Stimulated activated CD4-positive, alpha-beta T cell treated with anti-CD3 and anti-CD28 coated beads, Interleukin-4, amount 100 ng/mL, for 24 hours (primary cell): ENCODE data around the gene PRAMEF13.
"Not testable (repeated sequence)": the region's sequence is repeated elsewhere in the genome, so short reads cannot be mapped to it uniquely, and the experiment has no call there.

ENCODE experiments used
- DNase-seq: peaks from one replicate; pipeline ENCODE4 v3.0.0-alpha.2; 2020

Gene PRAMEF13

GRCh38 chr1:13201309-13201708 lies at the start of gene PRAMEF13:
Gene PRAMEF13, minus strand, starts transcription at chr1:13201409. Its CDS starts 1,820 bp downstream, at chr1:13199589.
- not testable (repeated sequence) for DNase-seq

- DNase-seq: not testable (repeated sequence)
Measured at GRCh38 chr1:13247122-13247521, 45.9 kb upstream of the PRAMEF13 start.

GRCh38 chr1:13246554-13246871 lies 45.3 kb upstream of the PRAMEF13 start:
- not testable (repeated sequence) for DNase-seq

GRCh38 chr1:13245841-13246553 lies 44.8 kb upstream of the PRAMEF13 start:
- not testable (repeated sequence) for DNase-seq

DNA sequence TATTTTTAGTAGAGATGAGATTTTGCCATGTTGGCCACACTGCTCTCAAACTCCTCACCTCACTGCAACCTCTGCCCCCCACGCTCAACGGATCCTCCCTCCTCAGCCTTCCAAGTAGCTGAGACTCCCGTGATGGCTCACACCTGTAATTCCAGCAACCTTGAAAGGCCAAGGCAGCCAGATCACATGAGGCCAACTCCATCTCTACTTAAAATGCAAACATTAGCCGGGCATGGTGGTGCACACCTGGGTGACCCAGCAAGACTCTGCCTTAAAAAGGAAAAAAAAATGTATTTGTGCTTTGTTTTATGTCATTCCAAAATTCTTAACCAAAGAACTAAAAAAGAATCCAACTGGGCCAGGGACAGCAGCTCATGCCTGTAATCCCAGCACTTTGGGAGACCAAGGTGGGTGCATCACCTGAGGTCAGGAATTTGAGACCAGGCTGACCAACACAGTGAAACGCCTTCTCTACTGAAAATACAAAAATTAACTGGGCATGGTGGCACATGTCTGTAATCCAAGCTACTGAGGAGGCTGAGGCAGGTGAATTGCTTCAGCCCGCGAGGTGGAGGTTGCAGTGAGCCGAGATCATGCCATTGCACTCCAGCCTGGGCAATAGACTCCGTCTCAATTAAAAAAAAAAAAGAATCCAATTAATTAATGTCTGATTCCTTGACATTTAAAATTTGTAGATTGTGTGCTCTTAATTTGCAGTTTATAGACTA lies 42.5 kb upstream of the PRAMEF13 start:
- DNase-seq: not testable (repeated sequence)

DNA sequence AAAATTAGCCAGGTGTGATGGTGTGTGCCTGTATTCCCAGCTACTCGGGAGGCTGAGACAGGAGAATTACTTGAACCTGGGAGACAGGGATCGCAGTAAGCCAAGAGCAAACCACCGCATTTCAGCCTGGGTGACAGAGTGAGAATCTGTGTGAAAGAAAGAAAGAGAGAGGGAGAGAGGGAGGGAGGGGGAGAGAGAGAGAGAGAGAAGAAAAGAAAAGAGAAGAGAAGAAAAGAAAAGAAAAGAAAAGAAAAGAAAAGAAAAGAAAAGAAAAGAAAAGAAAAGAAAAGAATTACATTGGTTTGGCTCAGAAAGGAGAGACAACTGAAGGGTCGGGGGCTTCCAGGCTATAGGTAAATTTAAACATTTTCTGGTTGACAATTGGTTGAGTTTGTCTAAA lies 38.4 kb upstream of the PRAMEF13 start:
- not testable (repeated sequence) for DNase-seq

GRCh38 chr1:13237572-13237971 lies 36.4 kb upstream of the PRAMEF13 start:
- not testable (repeated sequence) for DNase-seq

- not testable (repeated sequence) for DNase-seq
Measured at GRCh38 chr1:13234057-13234456, 32.8 kb upstream of the PRAMEF13 start.

GRCh38 chr1:13232056-13232455 lies 30.8 kb upstream of the PRAMEF13 start:
- not testable (repeated sequence) for DNase-seq

DNA sequence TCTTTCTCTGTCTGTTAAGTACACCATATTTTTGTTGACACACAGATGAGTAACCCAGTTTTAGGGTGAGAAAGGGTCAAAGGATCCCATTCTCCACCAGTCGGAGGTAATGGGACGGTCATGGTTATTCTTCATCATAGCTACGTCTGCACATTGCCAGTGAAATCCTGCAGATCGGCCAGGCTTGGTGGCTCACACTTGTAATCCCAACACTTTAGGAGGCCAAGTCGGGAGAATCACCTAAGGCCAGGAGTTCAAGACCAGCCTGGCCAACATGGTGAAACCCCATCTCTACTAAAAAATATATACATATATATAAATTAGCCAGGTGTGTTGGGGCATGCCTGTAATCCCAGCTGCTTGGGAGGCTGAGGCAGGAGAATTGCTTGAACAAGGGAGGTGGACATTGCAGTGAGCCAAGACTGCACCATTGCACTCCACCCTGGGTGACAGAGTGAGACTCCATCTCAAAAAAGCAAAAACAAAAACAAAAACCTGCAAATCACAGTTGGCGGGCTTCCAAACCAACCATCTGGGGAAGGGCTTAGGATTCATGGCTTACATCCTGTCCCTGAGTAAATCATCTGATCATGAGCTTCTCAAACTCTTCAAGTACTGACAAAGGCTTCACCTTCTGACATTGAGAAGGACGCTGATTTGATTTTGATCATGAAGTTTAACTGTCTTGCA lies 30.0 kb upstream of the PRAMEF13 start:
- DNase-seq: not testable (repeated sequence)

GRCh38 chr1:13230601-13231000 lies 29.4 kb upstream of the PRAMEF13 start:
- DNase-seq: not testable (repeated sequence)

GRCh38 chr1:13230096-13230495 lies 28.9 kb upstream of the PRAMEF13 start:
- DNase-seq: not testable (repeated sequence)

- DNase-seq: peak; percentile 50
Measured at GRCh38 chr1:13228343-13228781, 27.2 kb upstream of the PRAMEF13 start.

GRCh38 chr1:13227271-13228055 lies 26.3 kb upstream of the PRAMEF13 start:
- DNase-seq: not testable (repeated sequence)

DNA sequence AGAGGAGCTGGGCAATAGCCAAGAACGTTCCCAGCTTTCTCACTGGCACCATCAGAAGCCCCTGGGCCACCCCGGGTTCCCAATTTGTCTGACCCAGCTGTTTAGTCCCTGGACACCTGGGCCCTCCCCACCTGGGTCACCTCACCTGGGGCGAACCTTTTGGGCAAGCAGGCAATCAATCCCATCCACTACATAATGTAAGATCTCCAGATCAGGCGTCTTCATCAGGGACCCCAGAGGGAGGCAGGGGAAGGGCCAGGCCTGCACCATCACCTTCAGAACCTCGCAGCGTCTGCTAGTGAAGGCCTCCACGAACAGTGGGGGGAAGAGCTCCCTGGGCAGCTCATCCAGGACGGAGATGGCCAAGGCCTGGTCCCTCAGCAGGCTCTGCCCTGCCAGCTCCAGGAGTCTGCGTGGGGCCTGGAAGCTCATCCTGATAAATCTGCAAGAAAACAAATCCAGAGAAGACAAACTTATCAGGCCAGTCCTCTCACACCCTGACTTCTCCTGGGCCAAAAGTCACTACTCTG lies 24.5 kb upstream of the PRAMEF13 start, which contains the start of gene PRAMEF18:
Gene PRAMEF18 (minus strand): TSS at position 480 of the 530 bp plus-strand sequence. CDS start 48 bp downstream, at position 432.
- DNase-seq: not testable (repeated sequence)

- no peak for DNase-seq
Measured at GRCh38 chr1:13224480-13225060, 23.4 kb upstream of the PRAMEF13 start.

GRCh38 chr1:13222788-13223187 lies 21.6 kb upstream of the PRAMEF13 start:
- not testable (repeated sequence) for DNase-seq

DNA sequence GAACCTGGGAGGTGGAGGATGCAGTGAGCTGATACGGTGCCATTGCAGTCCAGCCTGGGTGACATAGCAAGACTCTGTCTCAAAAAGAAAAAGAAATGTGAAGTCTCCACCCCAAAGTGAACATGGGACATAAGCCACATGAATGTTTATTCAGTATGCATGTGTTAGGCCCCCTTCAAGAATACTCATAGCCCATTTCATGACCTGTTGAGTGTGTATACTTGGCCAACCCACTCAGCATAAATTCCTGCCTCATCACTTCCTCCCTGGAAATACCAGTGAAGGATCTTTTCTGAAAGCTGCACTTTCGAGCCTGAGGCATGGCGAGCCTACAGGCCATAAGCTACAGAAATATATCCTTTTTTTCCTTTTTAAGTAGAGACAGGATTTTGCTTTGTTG lies 18.0 kb upstream of the PRAMEF13 start:
- not testable (repeated sequence) for DNase-seq

DNA sequence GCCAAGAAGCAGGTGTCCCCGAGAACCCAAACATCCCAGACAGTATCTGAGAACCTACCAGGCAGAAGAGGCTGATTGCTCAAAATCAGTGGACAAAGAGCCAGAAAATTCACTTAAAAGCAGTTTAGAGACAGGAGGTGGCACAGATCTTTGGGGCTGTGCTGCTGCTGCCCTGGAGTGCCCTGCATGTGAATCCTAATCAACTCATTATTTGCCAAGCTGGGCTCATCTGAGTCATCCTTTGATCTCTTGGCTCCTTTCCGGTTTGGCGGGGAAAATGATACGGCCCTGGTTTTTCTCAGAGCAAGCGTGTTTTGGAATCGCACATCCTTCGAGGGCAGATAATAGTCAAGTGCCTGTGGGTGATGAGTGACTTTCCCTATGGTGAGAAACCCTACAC lies 15.4 kb upstream of the PRAMEF13 start:
- not testable (repeated sequence) for DNase-seq

- not testable (repeated sequence) for DNase-seq
Measured at GRCh38 chr1:13208712-13209111, 7.5 kb upstream of the PRAMEF13 start.

- DNase-seq: not testable (repeated sequence)
Measured at GRCh38 chr1:13171548-13171947, 29.7 kb downstream of the PRAMEF13 start, which contains the start of gene PRAMEF9. Gene PRAMEF9, plus strand, starts transcription at chr1:13171848. Its CDS starts 3,433 bp downstream, at chr1:13175281.

GRCh38 chr1:13165531-13165930 lies 35.7 kb downstream of the PRAMEF13 start, which contains the start of gene HNRNPCL4:
Gene HNRNPCL4, minus strand, starts transcription at chr1:13165631. Its CDS starts 164 bp downstream, at chr1:13165467.
- not testable (repeated sequence) for DNase-seq
